Activated naive CD8-positive, alpha-beta T cell treated with anti-CD3 and anti-CD28 coated beads, Interleukin-2, amount 50 U/mL, for 16 hours (primary cell): ENCODE data around the gene ACOX1.

Source experiments
- DNase-seq: peaks from one replicate; pipeline ENCODE4 v3.0.0-alpha.2; 2020; ENCODE audit warnings: low read depth, low spot score

Gene ACOX1

DNA sequence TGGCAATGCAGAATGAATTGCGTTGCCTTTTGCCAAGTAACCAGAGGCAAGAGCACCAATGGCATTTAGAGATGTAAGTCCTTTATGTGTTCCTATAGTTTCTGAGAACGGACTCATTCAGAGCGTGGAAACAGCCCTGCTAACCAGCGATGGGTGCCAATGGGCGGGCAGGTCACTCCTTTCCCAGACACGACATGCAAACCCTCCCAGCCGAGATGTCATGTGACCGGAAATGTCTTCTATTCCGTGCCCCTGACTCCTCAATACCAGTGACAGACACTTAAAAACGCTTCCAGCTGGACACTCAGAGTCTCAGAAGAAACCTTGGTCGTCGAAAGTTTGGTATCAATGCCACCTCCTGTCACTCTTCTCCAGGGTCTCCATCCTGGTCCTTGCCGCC, 41.3 kb downstream of the ACOX1 start:
- DNase-seq: no peak

- no peak for DNase-seq
These were observed 45.2 kb downstream of the ACOX1 start for GRCh38 chr17:75933808-75934207.

DNA sequence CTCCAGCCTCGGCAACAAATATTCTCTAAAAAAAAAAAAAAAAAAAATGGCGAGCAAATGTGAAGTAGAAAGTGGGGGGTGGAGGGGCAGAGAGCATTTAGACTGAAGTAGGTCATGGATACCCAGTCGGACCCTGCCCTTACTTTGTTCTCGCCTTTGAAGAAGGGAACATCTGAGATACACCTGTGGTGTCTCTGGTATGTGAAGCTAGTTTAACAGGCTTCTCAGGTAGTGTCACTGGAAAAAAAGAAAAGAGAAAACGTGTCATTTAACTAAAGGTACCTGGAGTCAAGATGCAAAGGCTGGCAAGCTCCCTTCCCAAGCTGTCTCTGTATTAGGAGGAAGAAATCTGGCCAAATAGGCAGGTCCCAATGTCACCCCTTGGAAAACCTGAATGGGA, 46.1 kb downstream of the ACOX1 start:
- DNase-seq: no peak

DNA sequence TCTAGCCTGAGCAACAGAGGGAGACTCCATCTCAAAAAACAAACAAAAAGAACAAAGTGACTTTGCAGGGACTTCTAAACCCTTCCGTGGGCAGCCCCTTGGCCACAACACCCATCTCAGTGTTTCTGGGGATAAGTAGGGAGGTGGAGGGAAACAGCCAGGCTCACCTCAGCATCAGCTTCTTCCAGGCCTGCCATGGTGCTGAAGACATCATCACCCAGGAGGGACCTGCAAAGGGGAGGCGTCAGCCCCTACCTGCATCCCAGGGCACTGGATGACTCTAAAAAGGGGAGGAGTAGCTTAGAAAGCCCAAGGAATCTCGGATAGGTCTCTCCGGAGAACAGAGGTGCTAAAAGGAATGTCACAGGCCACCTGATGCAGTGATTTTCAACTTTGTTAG, 47.9 kb downstream of the ACOX1 start:
- DNase-seq: no peak

DNA sequence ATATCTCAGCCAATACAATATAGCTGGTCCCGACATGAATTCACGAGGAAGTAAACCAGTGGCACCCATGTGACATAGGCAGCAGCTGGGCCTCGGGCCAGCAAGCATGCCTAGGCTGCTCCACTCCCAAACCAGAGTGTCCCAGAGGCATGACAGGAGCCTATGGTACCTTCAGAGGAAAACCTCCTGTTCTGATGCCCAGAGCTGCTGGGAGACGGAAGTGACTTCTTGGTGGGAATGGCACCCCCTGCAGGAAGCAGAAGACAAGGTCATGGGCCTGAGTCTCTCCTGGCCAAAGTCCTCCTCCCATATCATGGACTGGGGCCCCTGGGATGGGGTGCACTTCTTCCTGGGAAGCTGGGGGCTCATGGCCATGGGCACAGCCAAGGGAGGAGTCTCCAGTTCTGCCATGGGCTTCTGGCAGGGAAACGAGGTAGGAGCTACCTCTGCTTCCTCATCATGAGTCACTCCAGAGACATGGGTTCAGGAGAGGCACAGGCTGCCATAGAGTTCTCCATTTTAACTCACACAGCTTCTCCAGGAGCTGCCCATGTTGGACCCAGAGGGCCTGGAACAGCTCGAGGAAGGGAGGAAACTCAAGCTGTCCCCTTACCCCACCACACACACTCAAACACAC, 51.6 kb downstream of the ACOX1 start:
- no peak for DNase-seq

DNA sequence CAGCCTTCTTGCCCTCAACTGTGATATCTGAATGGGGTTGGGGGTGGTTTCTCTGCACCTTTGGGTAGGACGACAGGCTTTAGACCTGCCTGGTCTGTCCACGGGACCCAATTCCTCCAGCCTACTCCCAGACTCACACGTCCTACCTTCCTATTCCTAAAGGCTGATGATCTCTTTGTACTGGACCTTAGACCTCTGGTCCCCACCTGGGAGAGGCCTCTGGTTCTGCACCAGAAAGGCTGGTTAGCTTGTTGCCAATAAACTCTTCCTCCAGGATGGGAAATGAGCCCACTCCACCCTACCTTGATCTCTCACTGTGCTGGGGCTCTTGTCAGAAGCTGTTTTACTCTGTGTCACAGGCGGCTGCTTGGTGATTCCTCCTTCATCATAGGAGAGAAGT, 52.5 kb downstream of the ACOX1 start:
- no peak for DNase-seq

DNA sequence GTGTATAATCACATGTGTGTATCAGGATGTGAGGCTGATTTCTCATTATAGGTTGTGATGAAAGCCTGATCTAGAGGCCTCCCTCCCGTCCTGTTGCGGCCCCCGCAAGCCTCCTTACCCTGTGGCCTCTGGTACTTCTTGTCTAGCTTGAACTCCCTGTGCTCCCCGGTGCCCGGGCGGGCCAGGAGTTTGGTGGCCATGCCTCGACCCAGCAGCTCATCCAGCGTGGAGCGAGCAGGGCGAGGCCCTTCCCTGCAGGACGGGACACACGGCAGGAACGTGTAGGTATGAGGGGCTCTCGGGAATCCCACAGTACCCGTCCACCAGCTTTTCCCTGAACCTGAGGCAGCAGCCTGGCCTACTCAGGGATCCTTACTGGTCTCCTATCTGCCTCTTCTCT, 53.1 kb downstream of the ACOX1 start:
- no peak for DNase-seq

DNA sequence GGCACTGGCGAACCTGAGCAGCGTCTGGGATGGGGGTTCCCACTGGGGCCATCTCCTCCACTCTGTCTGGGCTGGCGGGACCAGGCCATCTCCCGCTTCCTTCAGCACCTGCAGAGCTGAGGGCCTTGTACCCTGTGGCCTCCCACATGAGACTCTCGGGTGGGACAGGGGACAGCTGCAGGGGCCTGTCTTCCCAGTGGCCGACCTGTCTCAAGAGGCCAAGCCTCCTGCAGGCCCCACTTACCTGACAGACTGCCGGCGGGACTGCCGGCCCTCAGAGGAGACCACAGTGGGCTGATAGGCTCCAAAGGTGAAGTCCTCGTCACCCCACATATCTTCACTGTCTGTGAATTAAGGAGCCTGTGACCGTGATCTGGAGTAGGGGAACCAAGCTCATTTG, 53.9 kb downstream of the ACOX1 start:
- no peak for DNase-seq

GRCh38 chr17:75922963-75923874, 55.7 kb downstream of the ACOX1 start:
- DNase-seq: no peak

DNA sequence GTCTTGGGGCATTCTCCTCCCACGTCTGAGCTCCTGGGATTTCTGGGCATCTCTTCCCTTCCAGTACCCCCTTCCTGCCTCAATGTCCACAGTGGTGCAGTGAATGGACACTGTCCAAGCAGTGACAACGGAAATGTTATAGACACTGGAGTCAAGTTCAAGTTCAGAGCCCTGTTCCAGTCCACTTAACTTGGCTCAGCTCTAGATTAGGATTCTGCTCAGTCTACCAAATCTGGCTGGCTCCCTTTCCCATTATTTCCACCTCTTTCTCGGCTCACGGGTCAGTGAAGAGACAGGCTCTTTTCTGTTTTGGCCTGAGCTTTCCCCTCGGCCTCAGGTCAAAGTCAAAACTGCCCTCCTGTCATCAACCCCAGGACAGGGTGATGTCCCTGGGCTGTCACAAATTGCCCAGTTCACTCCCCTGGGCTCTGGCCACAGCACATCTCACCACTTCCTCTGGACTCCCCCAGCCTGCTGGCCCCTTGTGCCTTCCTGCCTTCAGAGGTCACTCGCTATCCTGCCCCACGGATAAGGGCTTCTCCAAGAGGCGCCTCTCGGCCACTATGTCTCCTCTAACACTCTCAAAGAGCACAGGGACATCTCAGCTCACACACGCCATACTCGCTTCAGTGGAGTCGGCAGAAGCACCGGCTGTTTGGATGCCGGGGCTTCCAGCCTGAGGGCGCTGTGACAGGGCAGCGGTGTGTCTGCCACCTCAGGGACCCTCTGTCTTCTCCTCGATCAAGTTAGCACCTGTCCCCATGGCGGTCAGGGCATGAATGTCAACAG, 56.6 kb downstream of the ACOX1 start:
- DNase-seq: no peak

- DNase-seq: no peak
These were observed 57.4 kb downstream of the ACOX1 start for GRCh38 chr17:75921596-75921995.

DNA sequence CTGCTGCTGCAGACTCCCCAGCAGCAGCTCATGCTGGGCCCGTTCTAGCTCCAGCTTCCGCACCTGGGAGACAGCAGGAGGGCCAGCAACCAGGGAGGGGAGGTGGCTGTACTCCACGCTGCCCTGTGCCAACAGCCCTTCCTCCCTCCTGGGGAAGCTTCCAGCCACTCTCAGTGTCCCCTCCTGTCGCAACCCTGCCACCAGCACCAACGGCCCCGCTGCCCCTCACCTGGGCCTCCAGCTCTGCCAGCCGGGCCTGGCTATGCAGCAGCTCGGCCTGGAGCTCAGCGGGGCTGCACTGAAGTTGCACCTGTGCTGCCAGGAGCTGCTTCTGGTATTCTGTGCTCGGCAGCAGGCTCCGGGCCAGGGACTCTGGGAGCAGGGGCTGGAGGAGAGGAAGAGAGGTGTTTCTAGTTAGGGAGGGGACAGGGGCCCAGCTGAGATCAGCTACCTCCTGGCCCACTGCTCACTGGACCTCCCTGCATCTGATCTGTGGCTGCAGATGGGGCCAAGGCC, 58.9 kb downstream of the ACOX1 start:
- DNase-seq: no peak

DNA sequence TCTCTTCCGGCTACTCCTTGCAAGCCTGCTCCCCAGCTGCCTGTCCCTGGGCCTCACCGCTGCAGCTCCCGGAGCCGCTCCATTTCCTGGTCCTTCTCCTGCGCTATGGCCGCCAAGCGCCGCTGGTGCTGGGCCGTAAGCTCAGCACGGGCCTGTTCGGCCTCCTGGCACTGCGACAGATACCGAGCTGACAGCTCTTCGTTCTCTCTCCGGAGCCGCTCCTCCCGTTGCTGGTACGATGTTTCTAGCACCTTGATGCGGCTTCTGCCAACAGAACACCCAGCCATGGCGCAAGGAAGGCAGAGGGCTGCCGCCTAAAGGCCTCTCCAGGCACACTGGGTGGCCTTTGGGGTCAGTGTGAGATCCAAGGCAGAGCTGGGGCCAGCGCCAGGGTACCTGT, 59.4 kb downstream of the ACOX1 start:
- no peak for DNase-seq

DNA sequence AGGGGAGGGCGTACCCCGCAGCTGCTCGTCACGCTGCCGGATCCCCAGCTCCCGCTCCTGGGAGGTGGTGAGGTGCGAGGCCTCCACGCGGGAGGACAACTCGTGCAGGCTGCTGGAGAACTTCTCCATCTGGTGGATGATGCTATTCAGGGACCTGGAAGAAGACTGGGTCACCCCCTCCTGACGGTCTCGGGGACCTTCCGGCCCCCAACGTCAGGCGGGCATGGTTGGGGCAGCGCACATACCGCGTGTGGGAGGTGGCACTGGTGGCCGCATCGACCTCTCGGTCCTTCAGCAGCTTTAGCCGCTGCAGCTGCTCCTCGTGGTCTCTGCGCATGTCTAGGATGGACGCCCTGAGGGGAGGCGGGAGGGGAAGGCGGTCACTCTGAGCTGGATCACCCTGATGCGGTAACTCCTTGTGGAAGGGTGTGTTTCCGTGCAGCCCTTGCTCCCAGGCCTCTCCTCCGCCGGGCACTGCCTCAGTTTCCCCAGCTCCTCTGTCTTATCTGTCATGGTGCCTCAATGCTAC, 61.0 kb downstream of the ACOX1 start:
- DNase-seq: no peak

- no peak for DNase-seq
These were observed 61.6 kb downstream of the ACOX1 start for GRCh38 chr17:75917141-75917916.

DNA sequence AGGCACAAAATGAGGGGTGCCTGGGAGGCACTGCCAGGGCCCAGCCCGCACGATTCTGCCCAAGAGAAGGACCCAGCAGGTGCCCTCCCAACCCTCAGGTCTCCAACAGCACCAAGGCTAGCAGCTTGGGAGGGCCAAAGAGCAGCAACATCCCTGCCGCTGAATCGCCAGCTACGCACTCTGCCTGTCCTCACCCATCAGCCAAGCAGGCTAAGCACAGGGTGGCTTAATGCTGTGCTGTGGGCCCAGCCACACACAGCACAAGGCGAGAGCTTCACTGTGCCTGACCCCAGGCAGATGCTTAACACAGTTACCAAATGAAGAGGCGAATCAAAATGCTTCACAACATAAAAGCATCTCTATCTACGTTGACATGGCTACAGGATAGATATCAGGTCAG, 63.7 kb downstream of the ACOX1 start:
- DNase-seq: no peak

DNA sequence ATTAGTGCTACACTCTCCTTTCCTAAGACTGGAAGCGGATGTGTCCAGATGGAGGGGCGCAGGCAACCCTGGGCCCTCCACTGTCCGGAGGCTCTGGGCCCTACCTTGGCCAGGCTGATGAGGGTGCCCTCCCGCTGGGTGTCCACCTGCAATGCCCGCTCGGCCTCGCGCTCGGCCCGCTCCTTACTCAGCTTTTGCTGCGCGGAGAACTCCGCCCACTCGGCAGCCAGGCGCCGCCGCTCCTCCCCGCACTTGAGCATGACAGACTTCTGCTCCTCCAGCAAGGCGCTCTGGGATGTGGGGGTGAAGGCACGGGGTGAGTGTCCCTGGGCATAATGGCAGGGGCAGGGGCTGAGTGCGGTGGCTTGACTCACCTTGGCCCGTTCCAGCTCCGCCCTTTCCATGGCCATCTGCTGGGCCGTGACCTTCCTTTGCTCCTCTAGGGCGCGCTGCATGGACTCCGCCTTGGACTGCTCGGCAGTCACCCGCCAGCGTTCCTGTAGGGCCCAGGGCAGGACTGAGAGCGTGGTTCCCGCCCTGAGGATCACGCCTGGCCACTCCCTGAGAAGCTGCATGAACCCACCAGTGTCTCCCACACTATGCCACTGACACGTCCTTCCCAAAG, 64.2 kb downstream of the ACOX1 start:
- DNase-seq: no peak

GRCh38 chr17:75913537-75914210, 65.3 kb downstream of the ACOX1 start:
- DNase-seq: no peak

- DNase-seq: no peak
These were observed 68.3 kb downstream of the ACOX1 start for GRCh38 chr17:75910699-75911098.

DNA sequence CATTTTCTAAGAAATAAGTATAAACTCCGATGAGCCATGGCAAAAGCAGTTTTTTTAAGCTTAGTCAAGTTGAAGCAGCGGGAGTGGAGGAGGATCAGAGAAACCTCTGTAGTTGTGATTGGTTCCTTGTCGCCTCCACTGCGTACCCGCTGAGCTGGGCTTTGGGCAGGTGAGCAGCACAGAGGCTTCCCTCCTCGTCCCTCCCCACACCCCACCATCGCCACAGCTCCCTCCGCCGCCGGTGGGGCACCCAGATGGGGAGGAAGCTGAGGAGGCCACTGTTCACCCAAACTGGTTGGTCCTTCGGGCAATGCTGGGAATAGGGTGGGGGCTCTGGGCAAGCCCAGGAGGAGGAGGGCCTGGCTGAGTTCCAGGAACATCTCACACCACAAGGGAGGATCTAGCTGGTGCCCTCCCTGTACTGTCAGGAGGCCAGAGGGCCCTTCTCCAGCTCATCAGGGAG, 69.1 kb downstream of the ACOX1 start:
- no peak for DNase-seq
